Subcutaneous adipose tissue (tissue), 4 donors: ENCODE results near the gene TDG. TPM values are rescaled to one million over a fixed set of nuclear protein-coding genes. Genes with fewer than 3 reads are reported as not detected.

Experiments used
- CTCF ChIP-seq: fragments of 450-650 bp; IDR thresholded peaks from one replicate; pipeline ENCODE4 v1.5.1; 2016; ENCODE audit warnings: low read depth, mild to moderate bottlenecking, control low read depth, antibody characterized with exemption, moderate library complexity
- total RNA-seq, 4 donors: library from RNA; depleted of rRNA; stranded (reverse); fragments of >200 nt; gene quantifications; one replicate each; pipeline ENCODE4 v1.1.0, GENCODE V29; 2016

Gene TDG
- total RNA-seq, 4 donors from 2014 or later = 16.5 to 41.7 (median 21.7) TPM

DNA sequence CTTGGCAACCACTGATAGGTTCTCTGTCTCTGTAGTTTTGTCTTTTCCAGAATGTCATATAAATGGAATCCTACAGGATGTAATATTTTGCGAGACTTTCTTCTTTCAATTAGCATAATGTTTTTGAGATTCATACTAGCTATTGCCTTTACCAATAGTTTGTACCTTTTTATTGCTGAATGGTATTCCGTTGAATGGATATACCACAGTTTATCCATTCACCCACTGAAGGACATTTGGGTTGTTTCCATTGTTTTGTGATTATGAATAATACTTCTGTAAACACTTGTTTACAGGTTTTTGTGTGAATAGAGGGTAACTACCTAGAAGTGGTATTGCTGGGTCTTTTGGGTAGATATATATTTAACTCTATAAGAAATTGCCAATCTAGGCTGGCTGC, 58.0 kb downstream of the TDG start:
- TF ChIP-seq CTCF = no peak

GRCh38 chr12:104024348-104024747, 58.7 kb downstream of the TDG start:
- TF ChIP-seq CTCF = no peak

DNA sequence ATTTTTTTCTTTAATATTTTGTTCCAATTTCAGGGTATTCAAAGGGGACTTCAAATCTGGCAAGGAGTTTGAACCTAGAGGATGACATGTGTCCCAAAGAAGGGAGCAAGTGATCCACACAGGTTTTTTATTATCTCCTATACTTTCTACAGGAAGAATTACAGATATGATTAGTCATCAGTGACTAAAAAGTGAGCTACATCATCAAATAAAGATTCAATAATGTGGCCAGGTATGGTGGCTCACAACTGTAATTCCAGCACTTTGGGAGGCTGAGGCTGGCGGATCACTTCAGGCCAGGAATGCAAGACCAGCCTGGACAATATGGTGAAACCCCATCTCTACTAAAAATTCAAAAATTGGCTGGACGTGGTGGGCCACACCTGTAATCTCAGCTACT, 60.1 kb downstream of the TDG start:
- TF ChIP-seq CTCF = no peak

- TF ChIP-seq CTCF = no peak
Measured at GRCh38 chr12:104026841-104027599, 61.3 kb downstream of the TDG start.

Other genes starting within 250 kb of the TDG start
- gene NT5DC3, start 124.6 kb upstream of the TDG start, total RNA-seq = 1 to 10 TPM; 4.5 to 7.0 (median 5.6) TPM
- 100 to 1,000 TPM; 262 to 595 (median 435) TPM for gene HSP90B1, start 35.5 kb upstream of the TDG start, total RNA-seq
- gene GLT8D2, start 84.3 kb downstream of the TDG start, total RNA-seq = 10 to 100 TPM in 1 of 4 donors, 1 to 10 TPM in 3; 4.1 to 10.2 (median 6.5) TPM
- 10 to 100 TPM; 23.3 to 34.7 (median 29.4) TPM for gene HCFC2, start 98.7 kb downstream of the TDG start, total RNA-seq
- 10 to 100 TPM; 27.2 to 47.8 (median 38.2) TPM for gene NFYB, start 172.3 kb downstream of the TDG start, total RNA-seq
- 100 to 1,000 TPM in 1 of 4 donors, 10 to 100 TPM in 3; 76.2 to 122 (median 83.3) TPM for gene TXNRD1, start 249.9 kb downstream of the TDG start, total RNA-seq